ENCODE results near the gene ZNF468. TPM values are rescaled to one million over a fixed set of nuclear protein-coding genes. Genes with fewer than 3 reads are reported as not detected.
"Not testable (repeated sequence)": the region's sequence is repeated elsewhere in the genome, so short reads cannot be mapped to it uniquely, and the experiment has no call there.

ZNF468 gene
- total RNA-seq (19.9 TPM), polyA plus RNA-seq (ENCODE audit: insufficient read depth in 1 of 8, insufficient read length in 8 of 8, low replicate concordance in 1 of 8) (10 to 100 TPM; 13.8 to 21.9 (median 16.7) TPM)
- long read RNA-seq, donor 1, full-length matches to known transcripts, result 1 of 1 reads
- long read RNA-seq, donor 1, partial matches to known transcripts, result 0 of 1 reads
- long read RNA-seq, donor 1, other reads (novel, unspliced or antisense), result 0 of 1 reads
- long read RNA-seq, donor 2, full-length matches to known transcripts, result 1 of 1 reads
- long read RNA-seq, donor 2, partial matches to known transcripts, result 0 of 1 reads
- long read RNA-seq, donor 2, other reads (novel, unspliced or antisense), result 0 of 1 reads
- long read RNA-seq, donor 3, full-length matches to known transcripts, result 1 of 1 reads
- long read RNA-seq, donor 3, partial matches to known transcripts, result 0 of 1 reads
- long read RNA-seq, donor 3, other reads (novel, unspliced or antisense), result 0 of 1 reads
- long read RNA-seq, donor 4, result 0 reads
- long read RNA-seq, donor 5, result 0 reads
- long read RNA-seq, donor 6, full-length matches to known transcripts, result 1 of 1 reads
- long read RNA-seq, donor 6, partial matches to known transcripts, result 0 of 1 reads
- long read RNA-seq, donor 6, other reads (novel, unspliced or antisense), result 0 of 1 reads
- long read RNA-seq, donor 7, full-length matches to known transcripts, result 2 of 2 reads
- long read RNA-seq, donor 7, partial matches to known transcripts, result 0 of 2 reads
- long read RNA-seq, donor 7, other reads (novel, unspliced or antisense), result 0 of 2 reads
- long read RNA-seq, donor 8, full-length matches to known transcripts, result 4 of 4 reads
- long read RNA-seq, donor 8, partial matches to known transcripts, result 0 of 4 reads
- long read RNA-seq, donor 8, other reads (novel, unspliced or antisense), result 0 of 4 reads
- long read RNA-seq, donor 9, full-length matches to known transcripts, result 1 of 1 reads
- long read RNA-seq, donor 9, partial matches to known transcripts, result 0 of 1 reads
- long read RNA-seq, donor 9, other reads (novel, unspliced or antisense), result 0 of 1 reads
- long read RNA-seq, donor 10, full-length matches to known transcripts, result 2 of 2 reads
- long read RNA-seq, donor 10, partial matches to known transcripts, result 0 of 2 reads
- long read RNA-seq, donor 10, other reads (novel, unspliced or antisense), result 0 of 2 reads
- long read RNA-seq, donor 11, full-length matches to known transcripts, result 3 of 3 reads
- long read RNA-seq, donor 11, partial matches to known transcripts, result 0 of 3 reads
- long read RNA-seq, donor 11, other reads (novel, unspliced or antisense), result 0 of 3 reads

GRCh38 chr19:52857378-52858191 is at the start of gene ZNF468:
TSS of gene ZNF468 (minus strand) at chr19:52857619. CDS start at chr19:52854272, 3,347 bp downstream.
- peak within 1 kb of the TSS; percentile 83 for H3K27ac ChIP-seq (ENCODE audit: low read length)
- WGBS (ENCODE audit: insufficient coverage), result 3% methylated on average over 6 of the region's 43 CpGs

GRCh38 chr19:52904052-52904780 is 46.8 kb upstream of the ZNF468 start:
- not testable (repeated sequence) for H3K27ac ChIP-seq (ENCODE audit: low read length); H3K4me1 ChIP-seq (ENCODE audit: control insufficient read depth, insufficient read depth, low read length); H3K36me3 ChIP-seq (ENCODE audit: control insufficient read depth, insufficient read depth, low read length); H3K4me3 ChIP-seq (ENCODE audit: low read length); H3K27me3 ChIP-seq (ENCODE audit: control insufficient read depth, insufficient read depth, low read length); H3K9me3 ChIP-seq (replicated peaks; ENCODE audit: control insufficient read depth, low read depth, low read length); DNase-seq
- 78% methylated on average over 10 of the region's 16 CpGs for WGBS (ENCODE audit: insufficient coverage)

More at GRCh38 chr19:52857378-52858191, at the start of gene ZNF468:
- H3K36me3 ChIP-seq (ENCODE audit: control insufficient read depth, insufficient read depth, low read length); H3K9me3 ChIP-seq (replicated peaks; ENCODE audit: control insufficient read depth, low read depth, low read length); H3K4me1 ChIP-seq (ENCODE audit: control insufficient read depth, insufficient read depth, low read length); H3K27me3 ChIP-seq (ENCODE audit: control insufficient read depth, insufficient read depth, low read length): not testable (repeated sequence)
- peak within 1 kb of the TSS; percentile 68 for H3K4me3 ChIP-seq (ENCODE audit: low read length)
- peak; percentile 76 for DNase-seq

DNA sequence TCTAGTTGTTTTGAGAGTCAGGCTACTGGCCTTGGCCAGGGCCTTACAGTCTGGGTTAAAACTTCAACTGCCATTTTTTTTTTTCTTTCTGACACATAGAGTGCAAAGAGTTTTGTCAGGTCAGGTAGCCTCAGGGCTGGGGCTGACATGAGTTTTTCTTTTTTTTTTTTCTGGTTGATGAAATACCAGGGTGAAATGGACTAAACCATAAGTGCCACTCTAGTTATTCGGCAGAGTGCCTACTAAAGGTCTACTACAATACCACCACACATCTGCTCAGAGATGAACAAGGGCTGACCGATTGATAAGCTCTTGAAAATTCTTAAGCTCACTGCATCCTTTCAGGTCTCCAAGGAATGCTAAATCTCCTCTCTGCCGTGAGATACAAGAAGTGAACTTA is 44.4 kb upstream of the ZNF468 start:
- no peak overlapping the region for H3K27ac ChIP-seq (ENCODE audit: low read length)
- no CpG with 5 or more reads among the region's 3 CpGs for WGBS (ENCODE audit: insufficient coverage)

GRCh38 chr19:52898596-52898995 is 41.2 kb upstream of the ZNF468 start:
- H3K27me3 ChIP-seq (ENCODE audit: control insufficient read depth, insufficient read depth, low read length); H3K4me3 ChIP-seq (ENCODE audit: low read length); H3K36me3 ChIP-seq (ENCODE audit: control insufficient read depth, insufficient read depth, low read length); H3K9me3 ChIP-seq (replicated peaks; ENCODE audit: control insufficient read depth, low read depth, low read length); H3K4me1 ChIP-seq (ENCODE audit: control insufficient read depth, insufficient read depth, low read length); H3K27ac ChIP-seq (ENCODE audit: low read length): not testable (repeated sequence)
- peak; percentile 2 for DNase-seq
- WGBS (ENCODE audit: insufficient coverage), result 67% methylated on average over 5 of the region's 10 CpGs

More for the DNA sequence above, 44.4 kb upstream of the ZNF468 start:
- Histone ChIP-seq H3K4me3 (ENCODE audit: low read length) (no peak overlapping the region), H3K27me3 (ENCODE audit: control insufficient read depth, insufficient read depth, low read length) (no peaks in the 10 kb centered on the region), H3K9me3 (replicated peaks; ENCODE audit: control insufficient read depth, low read depth, low read length) (no peaks in the 10 kb centered on the region), H3K4me1 (ENCODE audit: control insufficient read depth, insufficient read depth, low read length) (peaks cover 2% of the 10 kb centered on the region), H3K36me3 (ENCODE audit: control insufficient read depth, insufficient read depth, low read length) (peaks cover 3% of the 10 kb centered on the region)
- no peak for DNase-seq

GRCh38 chr19:52898101-52898500 is 40.7 kb upstream of the ZNF468 start:
- H3K27ac ChIP-seq (ENCODE audit: low read length), result peak overlapping the region; percentile 95
- no peaks in the 10 kb centered on the region for H3K9me3 ChIP-seq (replicated peaks; ENCODE audit: control insufficient read depth, low read depth, low read length)
- peak overlapping the region; percentile 81 for H3K4me3 ChIP-seq (ENCODE audit: low read length)
- peaks cover 13% of the 10 kb centered on the region for H3K36me3 ChIP-seq (ENCODE audit: control insufficient read depth, insufficient read depth, low read length)
- peak; percentile 65 for DNase-seq
- H3K27me3 ChIP-seq (ENCODE audit: control insufficient read depth, insufficient read depth, low read length), result no peaks in the 10 kb centered on the region
- H3K4me1 ChIP-seq (ENCODE audit: control insufficient read depth, insufficient read depth, low read length), result peaks cover 9% of the 10 kb centered on the region
- no CpG with 5 or more reads among the region's 15 CpGs for WGBS (ENCODE audit: insufficient coverage)

- under 1% methylated on average over 55 of the region's 56 CpGs for WGBS (ENCODE audit: insufficient coverage)
- peak within 1 kb of the TSS; percentile 95 for H3K27ac ChIP-seq (ENCODE audit: low read length)
Observed at GRCh38 chr19:52897138-52897935, 39.9 kb upstream of the ZNF468 start, which contains the start of gene ZNF320. TSS of gene ZNF320 (minus strand) at chr19:52897635. CDS start at chr19:52890255, 7,380 bp downstream.

DNA sequence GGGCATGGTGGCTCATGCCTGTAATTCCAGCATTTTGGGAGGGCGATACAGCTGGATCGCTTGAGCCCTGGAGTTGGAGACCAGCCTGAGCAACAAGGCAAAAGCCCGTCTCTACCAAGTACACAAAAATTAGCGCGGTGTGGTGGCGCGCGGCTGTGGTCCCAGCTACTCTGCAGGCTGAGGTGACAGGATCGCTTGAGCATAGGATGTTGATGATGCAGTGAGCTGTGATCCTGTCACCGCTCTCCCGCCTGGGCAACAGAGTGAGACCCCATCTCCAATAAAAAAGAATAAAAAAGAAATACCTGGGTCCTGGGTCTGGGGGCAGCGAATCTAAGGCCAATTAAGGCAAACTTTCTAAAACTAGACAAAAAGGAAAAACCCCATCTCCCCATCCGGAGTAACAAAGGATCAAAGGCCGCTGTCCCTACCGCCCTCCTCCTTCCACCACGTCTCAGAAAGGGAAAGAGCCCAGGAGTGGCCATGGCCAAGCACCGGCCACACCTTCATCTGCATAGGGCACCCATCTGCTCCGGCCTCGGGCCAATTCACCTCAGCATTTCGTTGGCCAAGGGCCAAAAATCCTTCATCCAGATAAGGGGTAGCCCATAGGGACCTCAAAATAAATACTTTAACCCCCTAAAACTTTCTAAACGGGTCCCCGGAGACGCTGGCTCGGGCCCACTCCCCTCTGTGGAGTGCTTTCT is 39.2 kb upstream of the ZNF468 start:
- H3K27me3 ChIP-seq (ENCODE audit: control insufficient read depth, insufficient read depth, low read length), result no peaks in the 10 kb centered on the region
- 0% methylated on average over 8 of the region's 24 CpGs for whole genome bisulfite sequencing (ENCODE audit: insufficient coverage)
- no peaks in the 10 kb centered on the region for H3K9me3 ChIP-seq (replicated peaks; ENCODE audit: control insufficient read depth, low read depth, low read length)
- peaks cover 9% of the 10 kb centered on the region for H3K4me1 ChIP-seq (ENCODE audit: control insufficient read depth, insufficient read depth, low read length)
- peak overlapping the region; percentile 95 for H3K27ac ChIP-seq (ENCODE audit: low read length)
- H3K4me3 ChIP-seq (ENCODE audit: low read length), result peak overlapping the region; percentile 81
- peaks cover 15% of the 10 kb centered on the region for H3K36me3 ChIP-seq (ENCODE audit: control insufficient read depth, insufficient read depth, low read length)
- peak; percentile 43 for DNase-seq

More at GRCh38 chr19:52897138-52897935, 39.9 kb upstream of the ZNF468 start, which contains the start of gene ZNF320:
- H3K4me3 ChIP-seq (ENCODE audit: low read length), result peak within 1 kb of the TSS; percentile 81
- H3K4me1 ChIP-seq (ENCODE audit: control insufficient read depth, insufficient read depth, low read length), result peaks cover 9% of the 10 kb centered on the region
- DNase-seq, result peak; percentile 97
- peaks cover 15% of the 10 kb centered on the region for H3K36me3 ChIP-seq (ENCODE audit: control insufficient read depth, insufficient read depth, low read length)
- no peaks in the 10 kb centered on the region for H3K27me3 ChIP-seq (ENCODE audit: control insufficient read depth, insufficient read depth, low read length)
- H3K9me3 ChIP-seq (replicated peaks; ENCODE audit: control insufficient read depth, low read depth, low read length), result no peaks in the 10 kb centered on the region

DNA sequence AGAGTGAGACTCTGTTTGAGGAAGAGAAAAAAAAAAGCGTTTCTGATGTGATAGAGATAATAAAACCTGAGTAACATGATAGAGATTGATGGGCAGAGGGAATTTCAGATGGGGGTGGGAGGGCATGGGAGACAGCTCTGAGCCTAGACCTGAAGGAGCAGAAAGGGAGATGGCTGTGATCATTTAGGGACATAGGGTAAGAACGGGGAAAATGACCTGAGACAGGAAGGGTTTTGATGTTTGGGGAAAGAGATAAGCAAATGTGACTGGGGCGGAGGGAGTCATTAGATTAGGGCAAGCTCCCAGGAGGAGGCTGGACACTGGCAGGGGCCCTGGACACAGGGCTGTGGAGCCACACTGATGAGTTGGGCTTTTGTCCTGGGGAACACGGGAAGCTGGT is 33.9 kb upstream of the ZNF468 start:
- DNase-seq, result no peak
- Histone ChIP-seq H3K27ac (ENCODE audit: low read length) (no peak overlapping the region), H3K27me3 (ENCODE audit: control insufficient read depth, insufficient read depth, low read length) (no peaks in the 10 kb centered on the region), H3K4me1 (ENCODE audit: control insufficient read depth, insufficient read depth, low read length) (peaks cover 3% of the 10 kb centered on the region), H3K36me3 (ENCODE audit: control insufficient read depth, insufficient read depth, low read length) (peaks cover 45% of the 10 kb centered on the region), H3K4me3 (ENCODE audit: low read length) (no peak overlapping the region), H3K9me3 (replicated peaks; ENCODE audit: control insufficient read depth, low read depth, low read length) (no peaks in the 10 kb centered on the region)
- 62% methylated on average over 4 of the region's 4 CpGs for WGBS (ENCODE audit: insufficient coverage)
